ENCODE measurements around the gene DMRT1. TPM values are rescaled to one million over a fixed set of nuclear protein-coding genes. Genes with fewer than 3 reads are reported as not detected.

Gene DMRT1
- total and polyA plus RNA-seq, 2 donors (not counting 1 experiment from before 2014, with no cell fraction given): not detected

DNA sequence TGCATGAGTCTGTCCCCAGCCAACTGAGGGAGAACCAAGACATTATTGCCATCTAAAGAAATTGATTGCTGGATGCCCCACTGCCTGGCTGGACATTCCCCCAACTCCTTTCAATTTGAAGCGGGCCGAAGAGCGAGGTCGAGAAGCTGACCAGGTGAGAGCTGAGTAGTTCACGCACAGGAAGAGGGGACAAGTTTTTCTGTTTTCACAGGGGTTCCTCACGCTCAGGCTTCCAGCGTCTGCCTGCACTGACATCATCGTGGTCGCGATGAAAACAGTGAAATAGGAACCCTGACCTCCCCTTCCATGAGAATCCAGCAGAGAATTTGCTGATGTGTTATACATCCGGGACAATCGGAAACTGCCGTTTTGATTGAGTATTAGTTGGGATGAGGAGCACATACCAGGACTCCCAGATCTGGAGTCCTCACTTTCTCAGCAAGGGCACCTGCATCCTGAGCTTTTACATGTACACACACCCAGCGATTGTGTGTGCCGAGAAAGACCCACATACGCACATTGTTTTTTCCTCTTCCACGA is 131.9 kb downstream of the DMRT1 start:
- Histone ChIP-seq H3K4me1 (ENCODE audit: control insufficient read depth, extremely low read depth, insufficient read depth, low read length) (no peaks in the 10 kb centered on the region), H3K27me3 (ENCODE audit: control insufficient read depth, insufficient read depth, low read length) (peaks cover 85% of the 10 kb centered on the region), H3K4me2 (ENCODE audit: extremely low read depth, insufficient read depth, low read length) (no peak overlapping the region), H3K27ac (ENCODE audit: insufficient read depth, low read length) (no peak overlapping the region), H3K4me3 (replicated peaks in 1 of 4; ENCODE audit: control extremely low read depth in 1 of 4, insufficient read depth in 1 of 4, low read depth in 3 of 4, low read length in 4 of 4) (no peak overlapping the region), H3K9me3 (ENCODE audit: control insufficient read depth, insufficient read depth, low read depth, low read length) (no peaks in the 10 kb centered on the region), H3K36me3 (ENCODE audit: control insufficient read depth, insufficient read depth, low read length) (no peaks in the 10 kb centered on the region), H2AFZ (ENCODE audit: low read length) (no peak overlapping the region), H3K79me2 (ENCODE audit: control insufficient read depth, insufficient read depth, low read length) (no peaks in the 10 kb centered on the region), H3K9ac (ENCODE audit: insufficient read depth, low read length) (no peak overlapping the region), H4K20me1 (ENCODE audit: control insufficient read depth, extremely low read depth, insufficient read depth, low read length) (no peaks in the 10 kb centered on the region)
- no peak for DNase-seq (ENCODE audit: low read depth in 2 of 2)
- TF ChIP-seq EZH2 (IDR thresholded peaks at IDR 0.05; ENCODE audit: low read length, missing control alignments): no peak
- TF ChIP-seq, protein P1, sequence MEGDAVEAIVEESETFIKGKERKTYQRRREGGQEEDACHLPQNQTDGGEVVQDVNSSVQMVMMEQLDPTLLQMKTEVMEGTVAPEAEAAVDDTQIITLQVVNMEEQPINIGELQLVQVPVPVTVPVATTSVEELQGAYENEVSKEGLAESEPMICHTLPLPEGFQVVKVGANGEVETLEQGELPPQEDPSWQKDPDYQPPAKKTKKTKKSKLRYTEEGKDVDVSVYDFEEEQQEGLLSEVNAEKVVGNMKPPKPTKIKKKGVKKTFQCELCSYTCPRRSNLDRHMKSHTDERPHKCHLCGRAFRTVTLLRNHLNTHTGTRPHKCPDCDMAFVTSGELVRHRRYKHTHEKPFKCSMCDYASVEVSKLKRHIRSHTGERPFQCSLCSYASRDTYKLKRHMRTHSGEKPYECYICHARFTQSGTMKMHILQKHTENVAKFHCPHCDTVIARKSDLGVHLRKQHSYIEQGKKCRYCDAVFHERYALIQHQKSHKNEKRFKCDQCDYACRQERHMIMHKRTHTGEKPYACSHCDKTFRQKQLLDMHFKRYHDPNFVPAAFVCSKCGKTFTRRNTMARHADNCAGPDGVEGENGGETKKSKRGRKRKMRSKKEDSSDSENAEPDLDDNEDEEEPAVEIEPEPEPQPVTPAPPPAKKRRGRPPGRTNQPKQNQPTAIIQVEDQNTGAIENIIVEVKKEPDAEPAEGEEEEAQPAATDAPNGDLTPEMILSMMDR (conservative IDR thresholded peaks at IDR 0.05 in 1 of 2, IDR thresholded peaks at IDR 0.05 in 1 of 2; ENCODE audit: low read depth in 1 of 2, low read length in 2 of 2): no peak

GRCh38 chr9:974031-974995 is 132.8 kb downstream of the DMRT1 start:
- Histone ChIP-seq H2AFZ (ENCODE audit: low read length) (no peak overlapping the region), H3K27me3 (ENCODE audit: control insufficient read depth, insufficient read depth, low read length) (peaks cover 87% of the 10 kb centered on the region), H3K9me3 (ENCODE audit: control insufficient read depth, insufficient read depth, low read depth, low read length) (no peaks in the 10 kb centered on the region), H4K20me1 (ENCODE audit: control insufficient read depth, extremely low read depth, insufficient read depth, low read length) (no peaks in the 10 kb centered on the region), H3K4me3 (replicated peaks in 1 of 4; ENCODE audit: control extremely low read depth in 1 of 4, insufficient read depth in 1 of 4, low read depth in 3 of 4, low read length in 4 of 4) (no peak overlapping the region), H3K79me2 (ENCODE audit: control insufficient read depth, insufficient read depth, low read length) (no peaks in the 10 kb centered on the region), H3K9ac (ENCODE audit: insufficient read depth, low read length) (no peak overlapping the region), H3K4me2 (ENCODE audit: extremely low read depth, insufficient read depth, low read length) (no peak overlapping the region), H3K4me1 (ENCODE audit: control insufficient read depth, extremely low read depth, insufficient read depth, low read length) (no peaks in the 10 kb centered on the region), H3K27ac (ENCODE audit: insufficient read depth, low read length) (no peak overlapping the region), H3K36me3 (ENCODE audit: control insufficient read depth, insufficient read depth, low read length) (no peaks in the 10 kb centered on the region)
- TF ChIP-seq, protein P1 (conservative IDR thresholded peaks at IDR 0.05 in 1 of 2, IDR thresholded peaks at IDR 0.05 in 1 of 2; ENCODE audit: low read depth in 1 of 2, low read length in 2 of 2): no peak
- TF ChIP-seq EZH2 (IDR thresholded peaks at IDR 0.05; ENCODE audit: low read length, missing control alignments): peak; percentile 59
- no peak for DNase-seq (ENCODE audit: low read depth in 2 of 2)

- Histone ChIP-seq H3K4me2 (ENCODE audit: extremely low read depth, insufficient read depth, low read length) (no peak overlapping the region), H2AFZ (ENCODE audit: low read length) (no peak overlapping the region), H3K79me2 (ENCODE audit: control insufficient read depth, insufficient read depth, low read length) (no peaks in the 10 kb centered on the region), H3K4me3 (replicated peaks in 1 of 4; ENCODE audit: control extremely low read depth in 1 of 4, insufficient read depth in 1 of 4, low read depth in 3 of 4, low read length in 4 of 4) (no peak overlapping the region), H3K9ac (ENCODE audit: insufficient read depth, low read length) (no peak overlapping the region), H3K27me3 (ENCODE audit: control insufficient read depth, insufficient read depth, low read length) (peaks cover 86% of the 10 kb centered on the region), H4K20me1 (ENCODE audit: control insufficient read depth, extremely low read depth, insufficient read depth, low read length) (no peaks in the 10 kb centered on the region), H3K36me3 (ENCODE audit: control insufficient read depth, insufficient read depth, low read length) (no peaks in the 10 kb centered on the region), H3K27ac (ENCODE audit: insufficient read depth, low read length) (no peak overlapping the region), H3K9me3 (ENCODE audit: control insufficient read depth, insufficient read depth, low read depth, low read length) (no peaks in the 10 kb centered on the region), H3K4me1 (ENCODE audit: control insufficient read depth, extremely low read depth, insufficient read depth, low read length) (no peaks in the 10 kb centered on the region)
- TF ChIP-seq, protein P1 (conservative IDR thresholded peaks at IDR 0.05 in 1 of 2, IDR thresholded peaks at IDR 0.05 in 1 of 2; ENCODE audit: low read depth in 1 of 2, low read length in 2 of 2): no peak
- TF ChIP-seq EZH2 (IDR thresholded peaks at IDR 0.05; ENCODE audit: low read length, missing control alignments): no peak
- DNase-seq (ENCODE audit: low read depth in 2 of 2): no peak
These were observed 133.7 kb downstream of the DMRT1 start for GRCh38 chr9:974996-975739.

All from fibroblast of lung (primary cell).